Measurements from ENCODE around the gene FGF13.

Gene FGF13
- total RNA-seq: 0 reads per million in 4 donors

DNA sequence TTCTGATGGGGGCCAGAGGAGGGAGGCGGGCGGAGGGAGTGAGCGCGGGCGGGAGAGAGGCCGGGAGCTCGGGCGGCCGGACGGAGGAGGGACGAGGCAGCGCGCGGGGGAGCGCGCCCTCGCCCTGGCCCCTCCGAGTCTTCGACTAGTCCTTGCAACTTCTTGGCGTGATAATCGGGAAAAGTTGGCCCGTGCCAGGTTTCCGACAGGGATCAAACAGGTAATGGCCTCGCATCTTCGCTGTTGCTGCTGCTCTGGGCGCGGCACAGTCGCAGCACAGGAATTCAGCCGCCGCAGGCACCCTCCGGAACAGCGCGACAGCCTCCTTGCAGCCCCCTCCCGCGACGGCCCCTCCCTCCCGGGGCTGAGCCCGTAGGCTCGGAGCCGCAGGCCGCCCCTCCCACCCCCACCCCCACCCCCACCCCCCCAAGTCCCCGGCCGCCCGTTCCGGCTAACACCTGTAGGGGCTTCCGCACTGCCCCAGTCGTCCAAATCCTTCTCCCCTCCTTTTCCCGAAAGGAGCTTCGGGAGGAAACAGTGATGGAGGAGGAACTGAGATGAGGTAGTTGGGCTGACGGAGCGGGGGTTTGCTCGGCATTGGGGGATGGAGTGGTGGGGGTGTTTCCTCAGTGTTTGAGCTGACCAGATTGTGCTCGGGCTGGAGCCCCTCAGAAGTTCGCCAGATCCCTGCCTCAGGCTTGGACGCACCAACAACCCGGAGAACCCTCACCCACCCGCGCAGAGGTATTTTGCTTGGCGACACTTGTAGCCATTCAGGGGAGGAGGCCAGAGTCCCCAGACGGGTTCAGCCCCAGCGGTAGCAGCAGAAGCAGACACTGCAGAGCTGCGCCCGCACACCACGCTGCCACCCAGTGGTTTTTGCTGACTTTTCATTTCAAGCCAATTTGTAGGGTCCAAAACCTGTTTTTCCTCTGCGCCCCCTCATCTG, at the start of gene FGF13:
TSS of gene FGF13 (minus strand) at position 319 of the 949 bp plus-strand sequence. CDS start 714 bp downstream, outside the sequence.
- no peak for DNase-seq

DNA sequence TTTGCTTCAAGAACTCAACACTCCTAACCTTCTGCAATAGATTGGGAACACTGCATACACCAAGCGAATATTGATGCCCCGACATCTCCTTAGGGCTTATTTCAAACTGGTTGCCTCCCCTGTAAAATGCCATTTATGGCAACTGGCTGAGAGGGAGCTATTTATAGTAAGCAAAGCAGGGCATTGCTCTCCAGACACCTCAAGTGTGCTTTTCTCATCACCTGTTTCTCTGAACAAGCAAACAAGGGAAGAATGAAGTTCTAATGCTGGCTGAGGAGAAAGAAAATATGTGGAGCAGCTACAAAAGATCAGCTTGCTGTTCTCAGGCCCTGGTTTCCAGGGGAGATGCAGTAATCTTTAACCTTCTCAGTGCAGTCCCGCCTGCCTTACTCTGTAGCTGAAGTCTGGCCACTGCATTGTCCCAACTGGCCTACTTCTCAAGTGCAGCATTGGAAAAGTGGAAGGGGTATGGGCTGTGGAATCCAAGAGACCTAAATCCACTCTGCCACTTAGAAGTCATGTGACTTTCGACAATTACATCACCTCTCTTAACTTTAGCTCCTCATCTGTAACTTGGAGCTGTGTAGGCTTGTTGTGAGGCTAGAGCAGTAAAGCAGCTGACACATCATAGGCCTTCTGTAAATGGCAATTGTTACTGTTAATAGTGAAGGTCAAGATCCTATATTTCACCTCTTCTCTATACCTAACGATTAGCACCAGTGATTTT, 47.9 kb upstream of the FGF13 start:
- DNase-seq: no peak

DNA sequence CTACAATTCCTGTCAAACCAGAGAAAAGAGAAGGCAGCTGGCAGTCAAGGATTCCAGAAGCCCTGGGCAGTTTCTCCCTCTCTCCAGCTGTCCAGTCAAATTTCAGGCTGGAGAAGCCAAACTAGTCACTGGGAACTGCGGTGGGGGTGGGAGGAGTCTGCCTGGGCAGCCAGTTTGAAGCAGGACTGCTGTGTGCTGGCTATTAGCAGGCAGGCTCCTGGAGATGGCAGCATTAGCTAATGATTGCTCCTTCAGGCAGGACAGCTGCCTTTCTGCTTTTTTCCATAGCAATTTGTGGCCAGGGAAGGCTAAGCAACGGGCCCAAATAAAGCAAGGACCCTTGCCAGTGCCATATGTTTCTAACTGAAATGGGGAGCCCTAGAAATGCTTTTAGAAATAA, 44.7 kb upstream of the FGF13 start:
- DNase-seq: no peak

DNA sequence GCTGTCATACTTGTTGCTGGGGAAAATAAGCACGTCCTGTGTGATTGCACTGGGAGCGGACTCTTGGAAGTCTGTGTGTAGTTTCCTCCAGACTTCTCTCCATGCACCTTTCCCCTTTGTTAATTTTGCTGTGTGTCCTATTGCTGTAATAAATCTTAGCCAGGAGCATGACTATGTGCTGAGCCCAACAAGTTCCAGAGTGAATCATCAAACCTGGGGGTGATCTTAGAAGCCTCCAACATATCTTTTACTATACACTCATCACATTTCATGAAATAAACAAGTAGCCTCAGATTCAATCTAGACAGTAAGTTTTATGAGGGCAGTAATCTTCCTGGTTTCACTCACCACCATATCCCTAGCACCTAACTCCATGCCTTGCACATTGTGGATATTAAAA, 43.3 kb upstream of the FGF13 start:
- no peak for DNase-seq

DNA sequence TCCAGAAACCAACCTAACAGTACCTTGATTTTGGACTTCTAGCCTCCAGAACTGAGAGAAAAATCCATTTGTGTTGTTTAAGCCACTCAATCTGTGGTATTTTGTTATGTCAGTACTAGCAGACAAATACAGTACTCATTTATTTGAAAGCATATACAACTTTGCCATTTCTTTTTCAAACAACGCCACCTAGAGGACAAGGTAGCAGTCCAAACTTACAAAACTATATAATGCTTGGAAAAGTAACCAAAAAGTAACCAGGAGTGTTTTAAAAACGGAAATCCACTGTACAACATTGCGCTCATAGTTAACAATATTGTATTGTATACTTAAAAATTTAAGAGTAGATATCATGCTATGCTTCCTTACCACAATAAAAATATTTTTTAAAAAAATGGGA, 37.0 kb upstream of the FGF13 start:
- no peak for DNase-seq

DNA sequence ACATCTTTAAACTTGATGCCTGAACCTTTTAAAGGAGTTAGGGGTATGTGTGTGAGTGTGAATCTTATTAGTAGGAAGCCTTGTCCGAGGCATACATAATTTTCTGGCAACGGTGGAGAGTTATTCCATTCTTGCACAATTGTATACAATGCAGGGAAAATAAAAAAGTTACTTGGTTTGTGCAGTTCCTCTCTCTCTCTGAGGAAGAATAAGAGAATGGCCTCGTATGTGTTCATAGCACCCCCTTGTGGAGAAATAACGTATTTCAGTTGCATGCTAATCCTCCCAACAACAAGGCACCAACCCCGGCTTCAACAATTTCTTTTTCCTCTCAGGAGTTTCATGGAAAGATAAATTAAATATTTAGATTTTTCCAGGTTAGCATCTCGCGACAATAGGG, 33.7 kb upstream of the FGF13 start:
- DNase-seq: peak in 1 of 5 donors; percentile 31

DNA sequence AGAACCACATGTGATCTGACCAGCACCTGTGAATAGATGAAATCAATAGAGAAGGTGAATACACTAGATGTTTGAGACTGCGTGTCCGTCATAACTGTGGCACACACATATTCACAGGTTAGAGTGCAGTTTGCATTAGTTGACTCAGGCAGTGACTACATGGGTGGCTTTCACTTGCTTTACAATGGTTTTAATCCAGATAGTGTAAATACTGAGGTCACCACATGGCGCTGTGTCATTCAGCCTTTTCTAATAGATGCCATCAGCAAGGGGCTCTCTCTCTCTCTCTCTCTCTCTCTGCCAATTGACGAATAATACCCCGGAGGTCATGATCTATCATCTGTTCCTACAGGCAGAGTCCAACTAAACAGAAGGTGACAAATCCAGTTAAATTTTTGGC, 30.7 kb upstream of the FGF13 start:
- no peak for DNase-seq

DNA sequence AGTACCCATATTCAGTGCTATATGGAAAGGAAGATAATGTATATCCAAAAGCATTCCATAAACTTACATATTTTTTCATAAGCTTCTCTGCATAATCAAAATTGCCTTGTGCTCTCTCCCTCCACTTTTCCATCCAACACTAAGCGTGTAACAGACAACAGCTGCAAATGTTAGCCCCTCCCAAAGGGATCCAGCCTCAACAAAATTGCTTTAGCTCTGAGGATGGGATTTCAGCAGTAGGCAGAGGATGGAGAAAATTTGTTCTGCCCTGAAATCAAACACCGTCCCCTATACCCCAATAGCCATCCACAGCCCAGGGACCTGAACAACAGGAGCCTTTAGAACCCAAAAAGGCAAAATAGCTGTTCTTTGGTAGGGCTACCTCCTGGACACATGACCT, 28.8 kb upstream of the FGF13 start:
- DNase-seq: no peak

DNA sequence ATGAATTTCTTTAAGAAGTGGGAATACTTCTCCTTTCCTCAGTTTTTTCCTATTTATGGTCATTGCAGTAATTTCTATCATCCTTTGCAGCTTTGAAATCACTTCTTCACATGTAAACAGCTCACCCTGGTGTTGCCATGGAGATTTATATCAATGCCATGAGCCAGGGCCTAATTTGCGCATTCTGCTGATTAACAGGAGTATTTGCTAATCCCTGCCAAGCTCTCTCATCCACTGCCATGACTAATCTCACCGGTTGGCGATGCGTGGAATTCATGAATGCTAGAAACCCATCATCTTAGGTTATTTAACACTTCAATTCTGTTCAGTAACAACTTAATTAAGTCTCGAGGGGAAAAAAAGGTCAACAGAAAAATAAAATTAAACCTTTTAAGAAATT, 11.8 kb upstream of the FGF13 start:
- no peak for DNase-seq

DNA sequence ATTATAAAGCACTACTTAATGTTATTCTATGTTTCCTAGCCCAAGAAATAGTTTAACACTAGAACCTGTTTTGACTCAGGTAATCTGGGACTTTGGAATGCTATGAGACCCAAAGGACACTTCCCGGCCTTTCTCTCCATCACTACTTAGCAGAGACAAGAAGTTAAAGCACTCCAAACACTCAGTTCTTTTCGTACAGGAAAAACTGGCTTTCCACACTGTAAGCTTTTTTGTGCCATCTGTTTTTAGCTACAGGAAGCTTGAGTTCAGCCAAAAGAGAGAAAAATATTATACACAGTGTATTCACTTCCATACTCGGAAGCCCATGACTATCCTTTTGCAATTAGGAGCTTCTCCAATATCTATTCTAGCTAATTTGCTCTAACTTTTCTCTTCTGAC, 7.9 kb upstream of the FGF13 start:
- DNase-seq: no peak

DNA sequence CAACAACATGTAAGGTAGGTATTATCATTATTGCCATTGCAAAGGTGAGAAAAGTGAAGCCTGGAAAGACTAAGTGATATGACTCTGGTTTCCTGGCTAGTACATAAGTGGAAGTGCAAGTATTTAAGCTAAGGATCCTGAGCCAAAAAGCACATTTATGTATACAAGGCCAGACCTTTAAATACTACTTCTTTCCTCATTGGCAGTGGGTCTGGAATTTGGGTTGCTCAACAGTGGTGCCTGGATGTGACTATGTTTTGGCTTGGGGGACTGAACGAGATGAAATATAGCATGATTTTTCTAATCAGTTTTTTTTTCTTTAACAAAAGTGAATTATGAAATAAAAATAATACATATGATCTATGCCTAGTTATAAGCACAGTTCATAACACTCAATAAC, 7.4 kb upstream of the FGF13 start:
- no peak for DNase-seq

DNA sequence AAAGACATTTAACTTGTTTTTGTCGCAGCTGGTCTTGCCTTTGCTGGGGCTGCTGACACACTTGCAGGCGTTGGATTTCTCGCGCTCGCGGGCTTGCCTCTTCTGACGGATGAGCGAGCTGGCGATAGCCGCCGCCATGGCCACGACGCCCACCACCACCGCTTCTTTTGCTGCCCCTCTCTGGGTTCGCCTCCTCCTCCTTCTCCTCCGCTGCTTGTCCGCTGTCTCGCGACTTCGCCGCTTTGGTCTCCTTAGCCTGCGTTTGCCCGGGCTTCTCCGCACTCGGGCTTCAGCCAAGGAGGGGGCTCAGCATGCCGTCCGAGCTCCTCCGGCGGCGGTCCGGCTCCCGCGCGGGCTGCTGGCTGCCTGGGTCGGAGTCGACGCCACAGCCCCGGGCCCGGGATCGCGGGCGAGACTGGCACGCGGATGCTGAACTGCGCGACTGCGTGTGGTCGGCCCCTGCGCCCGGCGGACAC, 613 bp downstream of the FGF13 start:
- DNase-seq: no peak

DNA sequence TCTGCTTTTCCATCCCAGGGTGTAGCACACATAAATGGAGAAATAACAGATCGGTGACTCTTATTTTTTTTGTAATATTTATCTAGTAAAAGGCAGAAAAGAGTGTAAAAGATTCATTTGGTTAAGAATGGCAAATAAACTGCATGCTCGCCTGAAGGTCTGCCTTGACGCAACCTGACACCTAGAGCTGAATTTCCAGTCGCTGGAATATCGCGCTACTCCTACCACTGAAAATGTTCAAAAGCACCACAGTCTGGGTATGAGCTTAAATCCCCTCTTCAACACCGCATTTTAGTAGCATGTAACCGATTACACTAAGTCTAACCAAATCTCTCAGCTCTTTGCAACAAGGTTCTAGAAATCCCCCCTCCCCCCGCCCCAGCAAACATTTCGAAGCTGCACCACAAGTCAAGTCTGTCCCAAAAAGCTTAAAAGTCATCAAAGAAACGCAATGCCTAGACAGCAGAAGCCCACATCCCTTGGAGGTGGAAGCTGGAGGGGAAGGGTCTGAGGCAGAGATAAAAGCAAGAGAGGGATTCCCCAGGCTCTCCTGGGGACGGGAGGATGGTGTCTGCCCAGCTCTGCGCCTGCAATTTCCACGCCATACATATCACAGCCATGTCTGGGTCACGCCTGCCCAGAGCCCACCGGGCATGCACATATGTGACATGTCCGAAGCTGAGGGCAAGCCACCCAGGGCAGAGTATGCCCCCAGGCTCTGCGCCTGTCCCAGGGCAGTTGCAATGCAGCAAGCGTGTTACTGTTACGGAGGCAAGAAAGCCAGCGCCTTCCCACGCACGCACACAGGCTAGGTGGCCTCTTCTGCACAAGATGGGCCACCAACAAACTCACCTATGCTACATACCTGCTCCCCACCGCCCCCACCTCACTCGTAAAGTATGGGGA, 1.4 kb downstream of the FGF13 start:
- no peak for DNase-seq

DNA sequence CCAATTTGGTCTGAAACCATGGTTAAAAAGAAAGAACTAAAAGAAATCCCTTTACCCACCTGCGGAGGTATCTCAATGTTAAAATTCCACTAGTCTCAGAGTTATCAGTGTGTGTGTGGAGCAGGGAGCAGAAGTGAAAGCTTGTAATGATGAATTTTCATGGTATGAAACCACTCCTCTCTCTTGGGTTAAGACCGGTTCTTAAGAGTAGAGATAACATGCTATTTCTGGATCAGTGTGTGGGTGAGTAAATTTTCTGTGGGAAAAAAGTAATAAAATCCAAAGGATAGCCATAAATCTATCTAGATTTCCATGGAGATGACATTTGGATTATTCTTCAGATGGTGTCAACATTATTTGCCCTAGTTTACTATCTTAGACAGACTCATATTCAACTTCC, 3.2 kb downstream of the FGF13 start:
- no peak for DNase-seq

DNA sequence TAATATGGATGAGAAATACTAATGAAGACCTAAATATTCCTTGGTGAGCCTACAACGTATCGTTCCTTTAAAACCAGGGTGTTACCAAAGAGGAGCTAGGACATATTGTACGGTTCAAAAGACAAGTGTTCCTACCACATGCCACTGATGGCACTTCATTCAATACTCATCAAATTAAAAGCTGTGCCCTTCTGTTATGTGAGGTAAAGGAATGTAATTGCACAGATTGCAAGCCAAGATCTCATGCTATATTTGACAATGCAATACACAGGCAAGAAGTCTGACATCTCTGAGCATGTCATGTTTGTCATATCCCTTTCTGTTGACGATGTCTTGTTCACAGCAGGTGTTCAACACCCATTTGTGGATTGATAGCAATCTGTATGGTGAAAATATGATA, 6.9 kb downstream of the FGF13 start:
- DNase-seq: no peak

DNA sequence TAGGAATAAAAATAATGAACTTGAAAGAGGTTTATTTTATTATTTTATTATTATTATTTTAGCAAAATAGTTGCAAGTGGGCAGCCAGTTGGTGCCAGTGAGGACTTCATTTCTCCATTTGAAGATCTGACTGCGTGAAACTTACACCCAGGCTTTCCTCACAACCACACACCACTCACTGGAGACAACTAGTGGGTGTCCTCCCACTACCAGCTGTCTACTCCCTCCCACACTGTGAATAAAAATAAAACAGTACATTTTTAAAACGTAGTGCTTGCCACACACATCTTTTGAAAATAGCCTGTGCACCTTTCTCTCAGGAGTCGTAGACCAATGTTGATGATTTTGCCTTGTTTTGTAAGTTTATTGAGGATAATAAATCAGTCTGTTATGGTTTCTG, 7.4 kb downstream of the FGF13 start:
- no peak for DNase-seq

DNA sequence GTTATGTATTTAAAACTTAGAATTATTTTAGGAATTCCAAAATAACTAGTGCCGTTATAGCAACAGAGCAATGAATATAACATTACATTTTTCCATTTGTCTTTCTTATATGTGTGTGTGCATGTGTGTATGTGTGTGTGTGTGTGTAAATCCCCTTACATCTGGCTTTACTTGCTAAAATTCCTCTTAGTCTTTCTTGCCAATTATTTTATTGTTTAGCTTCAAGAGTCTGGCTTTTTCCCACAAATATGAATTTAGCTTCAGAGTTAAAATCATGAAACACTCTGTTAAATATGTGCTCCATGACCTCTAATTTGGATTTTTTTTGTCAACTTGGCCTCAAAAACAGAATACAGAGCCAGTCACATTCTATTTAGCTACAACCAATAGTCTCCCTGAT, 18.9 kb downstream of the FGF13 start:
- DNase-seq: no peak

DNA sequence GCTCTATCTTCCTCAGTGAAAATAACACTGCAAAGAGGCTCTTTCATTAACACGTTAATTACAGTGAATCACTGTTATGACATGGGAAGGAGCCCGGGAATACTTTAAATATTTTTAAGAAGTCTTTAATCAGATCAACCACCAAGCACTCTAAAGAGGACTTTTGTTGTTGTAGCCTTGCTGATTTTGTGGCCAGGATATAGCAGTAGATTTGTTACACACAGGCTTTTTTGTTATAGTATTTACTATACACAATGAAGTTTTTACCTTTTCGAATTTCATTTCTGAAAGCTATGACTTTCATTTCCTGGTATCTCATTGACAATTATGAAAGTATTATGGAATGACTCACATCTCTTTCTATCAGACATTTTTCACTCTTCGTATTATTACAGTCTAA, 20.3 kb downstream of the FGF13 start:
- DNase-seq: no peak

DNA sequence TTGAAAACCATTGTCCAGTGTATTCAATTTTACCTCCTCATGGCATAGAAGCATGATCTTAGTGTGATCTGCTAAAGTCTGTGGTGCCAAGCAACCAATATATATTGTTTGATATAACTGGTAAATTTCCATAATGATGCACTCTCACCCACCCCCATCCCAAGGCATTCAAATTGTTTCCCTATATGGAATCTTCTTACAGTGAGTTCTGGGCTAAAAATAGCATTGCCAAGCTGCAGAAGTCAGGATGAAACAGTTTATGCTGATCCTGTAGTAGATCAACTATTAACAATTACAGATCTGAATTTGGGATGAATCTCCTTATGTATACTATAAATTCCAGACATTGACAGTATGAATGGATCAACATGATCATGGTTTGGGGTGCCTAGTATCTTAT, 20.9 kb downstream of the FGF13 start:
- no peak for DNase-seq

DNA sequence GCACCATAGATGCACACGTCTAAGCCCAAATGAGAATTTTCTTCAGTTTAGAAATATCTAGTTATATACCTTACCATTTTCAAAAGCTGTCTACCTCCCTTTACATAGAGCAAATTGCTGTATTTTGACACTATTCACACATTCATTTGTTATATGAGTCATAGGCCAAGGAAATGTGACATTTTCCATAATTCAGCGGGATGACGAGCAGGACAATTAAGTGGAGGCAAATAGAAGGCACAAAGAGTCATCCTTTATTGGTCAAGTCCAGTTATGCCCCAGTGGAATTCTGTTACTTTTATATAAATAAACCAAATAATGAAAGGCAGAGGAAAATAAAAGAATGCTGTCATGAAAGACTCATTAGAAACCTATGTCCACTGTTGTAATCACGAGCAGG, 27.9 kb downstream of the FGF13 start:
- DNase-seq: no peak

DNA sequence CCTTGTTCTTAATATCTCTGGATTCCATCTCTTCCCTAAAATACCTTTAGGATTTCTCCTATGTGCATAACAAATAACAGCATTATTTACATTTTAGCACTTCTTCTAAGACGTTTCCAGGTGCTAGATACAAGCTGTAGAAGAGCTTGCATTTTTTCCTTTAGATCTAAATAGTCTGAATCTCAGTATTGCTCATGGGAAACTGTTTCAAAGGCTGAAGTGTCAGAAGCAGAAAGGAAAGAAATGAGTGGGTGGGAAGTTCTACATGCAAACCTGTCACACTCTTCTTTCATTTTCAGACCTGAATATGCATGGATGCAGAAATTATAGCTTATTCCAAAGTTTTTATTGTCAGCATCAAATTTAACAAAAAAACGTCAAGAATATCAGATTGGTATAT, 41.8 kb downstream of the FGF13 start:
- no peak for DNase-seq

DNA sequence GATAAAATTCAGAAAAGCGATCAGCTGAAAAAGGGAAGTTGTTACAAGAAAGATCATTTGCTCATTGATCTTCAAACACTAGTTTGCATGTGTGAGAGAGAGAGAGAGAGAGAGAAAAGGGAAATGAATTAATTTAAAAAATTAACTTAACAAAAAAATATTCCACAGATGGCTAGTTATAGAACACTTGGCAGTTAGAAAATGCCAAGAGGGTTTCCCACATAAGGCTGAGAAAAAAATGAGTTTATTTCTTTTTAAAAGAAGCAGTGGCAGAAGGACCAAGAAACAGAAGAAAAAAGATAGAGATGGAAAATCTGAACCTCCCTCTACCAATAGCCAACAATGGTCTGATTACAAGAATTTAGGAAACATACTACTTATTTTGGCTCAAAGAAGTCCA, 47.1 kb downstream of the FGF13 start:
- no peak for DNase-seq

DNA sequence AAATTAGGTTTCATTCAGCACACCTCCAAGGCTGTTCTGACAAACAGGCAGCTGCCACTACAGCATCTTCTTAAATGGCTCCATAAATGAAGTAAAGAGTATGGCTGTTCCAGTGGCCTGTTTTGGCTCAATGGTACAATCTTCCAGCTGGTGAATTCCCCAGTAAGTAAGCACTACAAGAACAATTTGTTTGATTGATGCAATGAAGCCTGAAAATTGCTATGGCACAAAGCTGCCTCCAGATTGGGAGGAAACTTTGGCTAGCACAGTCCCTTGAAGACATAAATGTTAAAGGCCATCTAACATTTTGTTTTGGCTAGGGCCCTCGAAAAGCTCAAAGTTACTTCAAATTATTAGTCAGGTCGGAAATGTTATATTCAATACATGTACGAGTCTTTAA, 47.5 kb downstream of the FGF13 start:
- no peak for DNase-seq
